GM12873 (cell line): ENCODE results near the gene CPPED1.

Experiments
- CTCF ChIP-seq: IDR thresholded peaks from 2 replicates; pipeline ENCODE4 v1.5.1; 2012; ENCODE audit warnings: low read depth, mild to moderate bottlenecking, moderate library complexity, low read length, control low read depth; ENCODE audit not compliant: insufficient read depth; ENCODE audit errors: missing control alignments

Gene CPPED1

DNA sequence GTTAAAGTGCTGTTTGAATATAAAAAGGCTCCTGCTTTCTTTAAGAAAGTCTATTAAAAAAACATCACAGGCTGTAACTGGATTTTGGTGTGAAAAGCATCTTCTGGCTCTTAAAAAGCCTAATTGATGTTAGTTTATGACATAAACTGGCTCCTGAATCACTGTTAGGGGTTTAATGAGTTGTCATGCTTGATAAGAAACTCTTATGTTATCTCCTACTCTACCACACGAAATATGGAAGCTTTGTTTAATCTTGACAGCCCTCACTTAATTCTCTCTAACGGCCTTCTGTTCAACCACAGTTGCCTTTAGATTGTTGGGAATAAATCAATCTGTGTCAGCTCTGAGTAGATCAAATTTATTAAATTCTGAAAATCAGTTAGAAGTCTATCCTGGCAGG is 51.5 kb downstream of the CPPED1 start:
- TF ChIP-seq CTCF: no peak

- no peak for TF ChIP-seq CTCF
Measured at GRCh38 chr16:12750554-12750918, 53.2 kb downstream of the CPPED1 start.

DNA sequence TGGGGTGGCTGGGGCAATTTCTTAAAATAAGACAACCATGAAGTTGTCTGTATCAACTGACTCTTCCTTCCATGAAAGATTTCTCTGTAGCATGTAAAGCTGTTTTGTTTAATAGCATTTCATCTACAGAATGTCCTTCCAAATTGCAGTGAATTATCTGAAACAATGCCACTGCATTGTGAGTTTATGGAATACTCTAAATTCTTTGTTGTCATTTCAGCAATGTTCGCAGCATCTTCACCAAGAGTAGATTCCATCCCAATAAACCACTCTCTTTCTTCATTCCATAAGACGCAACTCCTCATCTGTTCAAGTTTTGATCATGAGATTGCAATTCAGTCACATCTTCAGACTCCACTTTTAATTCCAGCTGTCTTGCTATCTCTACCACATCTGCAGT is 54.6 kb downstream of the CPPED1 start:
- no peak for TF ChIP-seq CTCF

- TF ChIP-seq CTCF: no peak
Measured at GRCh38 chr16:12747827-12748226, 55.9 kb downstream of the CPPED1 start.

- TF ChIP-seq CTCF: no peak
Measured at GRCh38 chr16:12747261-12747660, 56.4 kb downstream of the CPPED1 start.

DNA sequence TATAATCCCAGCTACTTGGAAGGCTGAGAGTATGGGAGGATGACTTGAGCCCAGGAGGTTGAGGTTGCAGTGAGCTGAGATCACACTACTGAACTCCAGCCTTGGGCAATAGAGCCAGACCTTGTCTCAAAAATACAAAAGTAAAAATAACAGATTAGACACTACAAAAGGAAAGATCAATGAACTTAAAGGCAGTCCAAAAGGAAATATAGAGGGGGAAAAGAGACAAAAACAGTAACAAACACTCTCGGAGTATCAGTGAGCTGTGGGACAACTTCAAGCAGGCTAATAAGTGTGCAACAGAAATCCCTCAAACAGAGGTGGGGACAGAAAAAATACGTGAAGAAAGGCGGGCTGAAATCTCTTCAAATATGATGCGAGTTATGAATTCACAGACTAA is 58.8 kb downstream of the CPPED1 start:
- no peak for TF ChIP-seq CTCF

- no peak for TF ChIP-seq CTCF
Measured at GRCh38 chr16:12742741-12743140, 60.9 kb downstream of the CPPED1 start.
